OCI-LY7 (cell line): ENCODE measurements around the gene KRTAP10-5. TPM values are rescaled to one million over a fixed set of nuclear protein-coding genes. Genes with fewer than 3 reads are reported as not detected.

ENCODE experiments used
- BruUV-seq: library from RNA; stranded (reverse); fragments of 400-500 nt; replicated peaks from 2 replicates; lab custom pipeline; 2021; lab: Mats Ljungman, UMichigan
- CTCF ChIA-PET: fragments of 300-600 bp; sonication (Branson Sonifier 250); formaldehyde crosslinking; loops from one replicate; lab custom pipeline; 2022; ENCODE audit warnings: antibody characterized with exemption; ENCODE audit not compliant: unreplicated experiment; lab: Charles Lee
- POLR2A ChIA-PET: fragments of 300-600 bp; sonication (Branson Sonifier 250); formaldehyde crosslinking; loops from one replicate; lab custom pipeline; 2022; ENCODE audit warnings: antibody characterized with exemption; lab: Charles Lee
- DNase-seq: peaks from one replicate; pipeline ENCODE4 v3.0.0-alpha.2; 2015; ENCODE audit warnings: low spot score
- H2AFZ ChIP-seq: fragments of 200-600 bp; sonication (generic), shearing (Covaris generic); 2 replicates; pipeline ENCODE4 v1.6.1; 2014; ENCODE audit warnings: mild to moderate bottlenecking, antibody characterized with exemption, low read length, moderate library complexity
- H3K27ac ChIP-seq: fragments of 200-600 bp; sonication (generic); 2 replicates; pipeline ENCODE4 v1.5.1; 2014; ENCODE audit warnings: mixed run types, low read depth, mild to moderate bottlenecking, moderate library complexity, low read length, inconsistent platforms; ENCODE audit not compliant: poor library complexity, severe bottlenecking
- H3K36me3 ChIP-seq: fragments of 200-600 bp; sonication (generic); 2 replicates; pipeline ENCODE4 v1.6.1; 2014; ENCODE audit warnings: mild to moderate bottlenecking, antibody characterized with exemption, low read length, moderate library complexity, mixed read lengths; ENCODE audit not compliant: insufficient read depth
- H3K4me1 ChIP-seq: fragments of 200-600 bp; sonication (generic); 2 replicates; pipeline ENCODE4 v1.5.1; 2014; ENCODE audit warnings: mild to moderate bottlenecking, low read length; ENCODE audit not compliant: insufficient read depth, poor library complexity, severe bottlenecking
- H3K4me2 ChIP-seq: fragments of 200-600 bp; sonication (generic); 2 replicates; pipeline ENCODE4 v1.6.1; 2014; ENCODE audit warnings: mild to moderate bottlenecking, low read length
- H3K4me3 ChIP-seq: fragments of 200-600 bp; sonication (generic); 2 replicates; pipeline ENCODE4 v1.5.1; 2014; ENCODE audit warnings: mild to moderate bottlenecking, low read depth, low read length; ENCODE audit not compliant: poor library complexity, severe bottlenecking
- H3K79me2 ChIP-seq: fragments of 200-600 bp; sonication (generic); 2 replicates; pipeline ENCODE4 v1.6.1; 2016; ENCODE audit warnings: low read depth, mild to moderate bottlenecking, low read length, moderate library complexity, mixed read lengths; ENCODE audit not compliant: insufficient read depth
- H3K9me2 ChIP-seq: fragments of 200-600 bp; sonication (generic); 2 replicates; pipeline ENCODE4 v1.6.1; 2016; ENCODE audit warnings: mild to moderate bottlenecking, low read length, mixed read lengths; ENCODE audit not compliant: insufficient read depth
- H3K9me3 ChIP-seq: fragments of 200-600 bp; sonication (generic); 2 replicates; pipeline ENCODE4 v1.6.1; 2014; ENCODE audit warnings: mild to moderate bottlenecking, mixed run types, low read length, mixed read lengths
- H4K20me1 ChIP-seq: fragments of 200-600 bp; sonication (generic); 2 replicates; pipeline ENCODE4 v1.6.1; 2014; ENCODE audit warnings: mild to moderate bottlenecking, antibody characterized with exemption, low read length, moderate library complexity, mixed read lengths; ENCODE audit not compliant: insufficient read depth
- CTCF ChIP-seq: fragments of 200-600 bp; sonication (generic); conservative IDR thresholded peaks from 2 replicates; pipeline ENCODE4 v1.5.1; 2014; ENCODE audit warnings: mild to moderate bottlenecking, antibody characterized with exemption, low read length, moderate library complexity, mixed read lengths
- EZH2phosphoT487 ChIP-seq: fragments of 200-600 bp; sonication (generic); IDR thresholded peaks from 2 replicates; pipeline ENCODE4 v1.6.1; 2018; ENCODE audit warnings: low read depth, borderline replicate concordance, mild to moderate bottlenecking, mixed run types, antibody characterized with exemption, low read length, moderate library complexity, mixed read lengths
- intact Hi-C: fragments of 100-400 bp; cut with micrococcal nuclease; formaldehyde crosslinking; loops from one replicate; pipeline ENCODE4 v1.10.0; 2022; ENCODE audit not compliant: unreplicated experiment
- total RNA-seq, 2 experiments: library from RNA; depleted of rRNA in 1 of 2; stranded (reverse); fragments of >200 nt in 1 of 2; shearing (Covaris generic) in 1 of 2; gene quantifications; 2 replicates each; pipeline ENCODE4 v1.2.3, GENCODE V29; 2014 to 2022

The KRTAP10-5 gene
- total RNA-seq, 2 experiments from 2014 or later: not detected

GRCh38 chr21:44556879-44557278 is 23.5 kb downstream of the KRTAP10-5 start:
- BruUV-seq: no TSS peak
- Histone ChIP-seq H3K36me3 (no peaks in the 10 kb centered on the region), H3K4me2 (no peak overlapping the region), H2AFZ (no peak overlapping the region), H3K4me3 (no peak overlapping the region), H3K9me2 (no peaks in the 10 kb centered on the region), H3K27ac (no peak overlapping the region), H3K79me2 (no peaks in the 10 kb centered on the region), H4K20me1 (no peaks in the 10 kb centered on the region), H3K9me3 (no peaks in the 10 kb centered on the region), H3K4me1 (no peaks in the 10 kb centered on the region)
- intact Hi-C loops: no loop called here
- ChIA-PET POLR2A (interaction anchor here (0.6 kb wide), 1 partner anchor 40 kb away, joined by 3 read pairs; no protein-coding TSS in a partner anchor), CTCF (no interaction called here)
- no peak for DNase-seq
- TF ChIP-seq EZH2phosphoT487 (no peak), CTCF (no peak)

DNA sequence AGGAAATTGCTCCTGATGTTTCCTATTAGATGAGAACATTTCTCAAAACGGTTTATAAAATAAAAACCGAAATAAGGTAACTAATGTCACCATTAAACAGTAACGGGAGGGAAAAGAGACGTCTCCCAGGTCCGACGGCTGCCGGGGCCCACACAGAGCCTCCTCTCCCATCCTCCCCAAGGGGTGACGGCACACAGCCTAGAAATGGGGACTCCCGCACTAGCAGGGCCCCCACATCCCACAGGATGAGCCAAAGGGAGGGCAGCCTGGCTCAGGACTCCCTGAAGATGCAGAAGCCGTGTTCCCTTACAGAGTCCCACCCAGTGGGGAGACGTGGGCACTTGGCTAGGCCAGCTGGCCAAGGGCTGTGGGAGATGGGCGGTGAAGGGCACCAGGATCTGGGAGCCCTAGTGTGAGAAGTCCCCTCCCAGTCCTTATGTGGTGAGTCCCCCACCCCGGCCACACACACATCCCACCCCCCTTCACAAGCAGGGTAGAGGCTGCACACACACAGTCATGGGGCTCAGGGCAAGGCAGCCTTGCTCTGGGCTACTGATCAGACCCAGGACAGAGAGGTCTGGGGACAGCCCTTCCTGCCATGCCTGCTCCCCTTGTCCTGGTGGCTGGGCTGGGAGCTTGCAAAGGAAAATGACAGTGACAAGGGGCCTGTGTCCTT is 25.1 kb downstream of the KRTAP10-5 start:
- H3K4me3 ChIP-seq: no peak overlapping the region
- no peak overlapping the region for H3K27ac ChIP-seq
- TF ChIP-seq EZH2phosphoT487 (no peak), CTCF (no peak)
- no peak overlapping the region for H3K4me2 ChIP-seq
- no peaks in the 10 kb centered on the region for H4K20me1 ChIP-seq
- no peaks in the 10 kb centered on the region for H3K9me2 ChIP-seq
- no peaks in the 10 kb centered on the region for H3K79me2 ChIP-seq
- H3K36me3 ChIP-seq: no peaks in the 10 kb centered on the region
- DNase-seq: no peak
- no peaks in the 10 kb centered on the region for H3K9me3 ChIP-seq
- ChIA-PET CTCF (no interaction called here), POLR2A (no interaction called here)
- no peaks in the 10 kb centered on the region for H3K4me1 ChIP-seq
- intact Hi-C loops: no loop called here
- no TSS peak for BruUV-seq
- no peak overlapping the region for H2AFZ ChIP-seq

DNA sequence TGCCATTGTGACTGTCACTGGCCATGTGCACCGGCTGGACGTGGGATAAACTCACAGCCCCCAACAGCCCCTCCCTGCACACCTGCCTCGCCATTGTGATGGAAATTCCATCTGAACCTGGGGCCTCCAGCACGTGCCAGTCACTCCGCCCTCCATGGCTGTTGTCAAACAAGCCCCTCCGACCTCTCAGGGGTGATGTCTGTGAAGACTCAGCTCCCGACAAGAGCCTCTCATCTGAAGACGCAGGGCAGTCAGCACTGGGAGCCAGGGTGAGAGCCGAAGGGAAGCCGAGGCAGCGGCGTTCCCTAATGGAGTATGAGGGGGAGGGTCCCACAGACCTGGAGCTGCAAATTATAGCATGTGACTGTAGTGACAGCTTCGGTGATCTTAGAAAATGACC is 27.7 kb downstream of the KRTAP10-5 start:
- Histone ChIP-seq H2AFZ (no peak overlapping the region), H3K9me2 (no peaks in the 10 kb centered on the region), H4K20me1 (no peaks in the 10 kb centered on the region), H3K36me3 (no peaks in the 10 kb centered on the region), H3K27ac (no peak overlapping the region), H3K4me2 (no peak overlapping the region), H3K79me2 (no peaks in the 10 kb centered on the region), H3K4me1 (peaks cover 2% of the 10 kb centered on the region), H3K9me3 (no peaks in the 10 kb centered on the region), H3K4me3 (no peak overlapping the region)
- DNase-seq: no peak
- CTCF ChIA-PET: no interaction called here
- TF ChIP-seq EZH2phosphoT487 (no peak), CTCF (no peak)
- intact Hi-C loops: no loop called here
- no TSS peak for BruUV-seq
- POLR2A ChIA-PET: interaction anchor here (0.5 kb wide), 1 partner anchor 46 kb away, joined by 4 read pairs; no protein-coding TSS in a partner anchor
